Heart left ventricle (tissue), 16 donors: ENCODE data around the gene NTRK3. TPM values are rescaled to one million over a fixed set of nuclear protein-coding genes. Genes with fewer than 3 reads are reported as not detected.

ENCODE experiments used
- ATAC-seq, 4 donors: fragments of 200-7000 bp; cut with Tn5 transposase; one replicate each; pipeline ENCODE4 v1.9.1; 2020 to 2022; ENCODE audit warnings: moderate library complexity in 4 of 4, mild to moderate bottlenecking in 3 of 4, moderate number of reproducible peaks in 1 of 4
- DNase-seq, 5 donors: peaks; one replicate each; pipeline ENCODE4 v3.0.0-alpha.2; 2020
- H3K27ac ChIP-seq, 12 donors: fragments of 200-600 bp; sonication (generic) in 4 of 12; one replicate each; pipeline versions ENCODE4 v1.5.0 to v1.8.0; 2016 to 2022; ENCODE audit warnings: mild to moderate bottlenecking in 2 of 12
- H3K27me3 ChIP-seq, 9 donors: fragments of 200-600 bp; sonication (generic) in 2 of 9; one replicate each; pipeline versions ENCODE4 v1.5.1 to v1.8.0; 2016 to 2022; ENCODE audit warnings: mild to moderate bottlenecking in 3 of 9
- H3K36me3 ChIP-seq, 9 donors: fragments of 200-600 bp; sonication (generic) in 2 of 9; one replicate each; pipeline versions ENCODE4 v1.5.0 to v1.8.0; 2018 to 2022; ENCODE audit warnings: mild to moderate bottlenecking in 2 of 9
- H3K4me1 ChIP-seq, 12 donors: fragments of 200-600 bp; sonication (generic) in 4 of 12; one replicate each; pipeline versions ENCODE4 v1.5.0 to v1.8.0; 2016 to 2022; ENCODE audit warnings: mild to moderate bottlenecking in 3 of 12
- H3K4me3 ChIP-seq, 12 donors: fragments of 200-600 bp; sonication (generic) in 4 of 12; one replicate each; pipeline versions ENCODE4 v1.5.0 to v1.8.0; 2017 to 2022; ENCODE audit warnings: mild to moderate bottlenecking in 9 of 12, moderate library complexity in 4 of 12
- H3K9me3 ChIP-seq, 12 donors: fragments of 200-600 bp; sonication (generic) in 4 of 12; one replicate each; pipeline versions ENCODE4 v1.5.0 to v1.8.0; 2016 to 2022; ENCODE audit warnings: mild to moderate bottlenecking in 1 of 12
- POLR2A ChIP-seq, 2 donors: fragments of 450-650 bp; IDR thresholded peaks; one replicate each; pipeline ENCODE4 v1.6.1; 2017; ENCODE audit warnings: antibody characterized with exemption in 2 of 2, mild to moderate bottlenecking in 2 of 2, moderate library complexity in 2 of 2
- WGBS, 4 donors: extraction: QIAGEN DNeasy Blood & Tissue Kit in 2 of 4; methylation state at CpG; one replicate each; pipeline versions ENCODE4 v1.1.5 to v1.1.7; 2013 to 2018; 5-methylcytosine and 5-hydroxymethylcytosine counted together
- intact Hi-C, 10 donors: fragments of 100-400 bp; cut with DNase I; formaldehyde crosslinking; loops; one replicate each; pipeline versions ENCODE4 v1.11.1 to v1.14.2; 2022
- polyA plus RNA-seq, 2 donors: library from polyadenylated mRNA; stranded (reverse); fragments of 200-250 nt; gene quantifications; one replicate each; pipeline ENCODE4 v1.2.3, GENCODE V29; 2013
- total RNA-seq, 9 donors: library from RNA; depleted of rRNA in 2 of 9; stranded (reverse); fragments of >200 nt in 2 of 9; fragmentation: NEBNext Ultra II Directional in 3 of 9; extraction: Animal tissue kit (Norgen Biotek cat#: 25700) in 3 of 9; gene quantifications; one replicate each; pipeline versions ENCODE4 v1.1.0 to v1.2.4, GENCODE V29; 2016 to 2023
- TF ChIP-seq, protein P1 (sequence below), 12 donors: fragments of 200-600 bp; sonication (generic) in 4 of 12; IDR thresholded peaks; one replicate each; pipeline versions ENCODE4 v1.5.0 to v1.8.0; 2018 to 2022; ENCODE audit warnings: antibody characterized with exemption in 12 of 12, mild to moderate bottlenecking in 5 of 12
- donor health status: ischemic (EF 13 %, LVEDD 7.1; RV severe dilation, severe dysfunction).
- donor health status: healthy with polysubstance abuse.
- donor health status: DM: no; HTN: yes; CAD: no.
- donor health status: DM: no; HTN: no; CAD: no.
- donor health status: ischemic (EF 25% LVEDD 6.9; RV normal size, moderate dysfunction).
- donor health status: ischemic (EF 25% LVEDD 5.7; RV mildly dilated, moderate dysfunction).
- donor health status: healthy.
- donor health status: DM: yes; HTN: yes; CAD: no.
- donor health status: ischemic (EF 35%, LVEDD 5.7; RV mildly dilated, moderate dysfunction).
- donor health status: nonischemic (EF 11% LVEDD 7.7; RV severe dilation, severe dysfunction).
- donor health status: DM: yes; HTN: yes; CAD: no.
- donor health status: PGD.
- donor health status: ischemic (EF 29% LVEDD 5.4; RV normal size, mild dysfunction).
- donor health status: nonischemic (EF 23%, LVEDD 6.1; RV moderate dilation, normal function).

NTRK3 gene
- total and polyA plus RNA-seq, 11 donors = 0.53 to 6.8 (median 2.0) TPM

DNA sequence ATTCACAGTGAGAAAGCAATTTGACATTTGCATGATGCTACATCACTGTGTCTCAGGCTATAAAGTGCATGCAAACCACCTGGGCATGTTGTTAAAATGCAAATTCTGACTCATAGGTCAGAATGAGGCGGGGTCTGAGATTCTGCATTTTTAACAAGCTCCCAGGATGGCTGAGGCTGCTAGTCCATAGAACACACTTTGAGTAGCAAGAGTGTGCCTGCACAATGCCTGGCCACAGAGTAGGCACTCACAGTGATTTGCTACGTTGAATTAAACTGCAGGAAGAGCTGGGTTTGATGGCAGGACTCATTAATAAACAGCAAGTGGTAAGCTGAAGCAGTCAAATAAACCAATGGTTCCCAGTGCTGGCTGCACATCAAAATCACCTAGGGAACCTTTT is 48.1 kb downstream of the NTRK3 start:
- intact Hi-C loops = no loop called here
- no peaks in the 10 kb centered on the region for H3K9me3 ChIP-seq
- no peak overlapping the region for H3K27ac ChIP-seq
- H3K4me1 ChIP-seq = no peaks in the 10 kb centered on the region
- 71 to 81% (median 77%) methylated on average over 2 of the region's 2 CpGs for WGBS, 4 donors
- H3K4me3 ChIP-seq = no peak overlapping the region
- TF ChIP-seq POLR2A (IDR thresholded peaks at IDR 0.05) = no peak
- TF ChIP-seq, protein P1, sequence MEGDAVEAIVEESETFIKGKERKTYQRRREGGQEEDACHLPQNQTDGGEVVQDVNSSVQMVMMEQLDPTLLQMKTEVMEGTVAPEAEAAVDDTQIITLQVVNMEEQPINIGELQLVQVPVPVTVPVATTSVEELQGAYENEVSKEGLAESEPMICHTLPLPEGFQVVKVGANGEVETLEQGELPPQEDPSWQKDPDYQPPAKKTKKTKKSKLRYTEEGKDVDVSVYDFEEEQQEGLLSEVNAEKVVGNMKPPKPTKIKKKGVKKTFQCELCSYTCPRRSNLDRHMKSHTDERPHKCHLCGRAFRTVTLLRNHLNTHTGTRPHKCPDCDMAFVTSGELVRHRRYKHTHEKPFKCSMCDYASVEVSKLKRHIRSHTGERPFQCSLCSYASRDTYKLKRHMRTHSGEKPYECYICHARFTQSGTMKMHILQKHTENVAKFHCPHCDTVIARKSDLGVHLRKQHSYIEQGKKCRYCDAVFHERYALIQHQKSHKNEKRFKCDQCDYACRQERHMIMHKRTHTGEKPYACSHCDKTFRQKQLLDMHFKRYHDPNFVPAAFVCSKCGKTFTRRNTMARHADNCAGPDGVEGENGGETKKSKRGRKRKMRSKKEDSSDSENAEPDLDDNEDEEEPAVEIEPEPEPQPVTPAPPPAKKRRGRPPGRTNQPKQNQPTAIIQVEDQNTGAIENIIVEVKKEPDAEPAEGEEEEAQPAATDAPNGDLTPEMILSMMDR (IDR thresholded peaks at IDR 0.05) = no peak
- ATAC-seq = no peak
- H3K36me3 ChIP-seq = no peaks in the 10 kb centered on the region
- H3K27me3 ChIP-seq = peaks cover 0 to 8% (median 0%) of the 10 kb centered on the region in 9 donors
- no peak for DNase-seq

DNA sequence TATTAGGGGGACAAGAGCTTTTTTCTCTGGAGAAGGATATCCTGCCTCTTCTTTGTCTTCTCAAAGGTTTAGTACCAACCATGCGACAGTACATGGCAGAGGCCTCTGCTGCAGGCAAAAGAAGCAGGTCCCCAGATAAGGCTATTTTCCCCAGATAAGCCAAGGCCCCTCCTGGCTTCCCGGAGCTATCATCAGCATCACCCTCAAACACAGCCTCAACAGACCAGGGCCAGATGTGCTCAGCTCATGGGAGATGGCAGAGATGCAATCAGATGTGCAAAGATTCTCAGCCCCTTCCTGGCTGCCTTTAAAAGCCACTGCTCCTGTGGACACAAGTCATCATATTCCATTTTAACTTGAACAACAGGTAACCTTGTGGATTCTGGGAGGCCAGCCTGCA is 49.0 kb downstream of the NTRK3 start:
- WGBS, 4 donors = 40 to 58% (median 49%) methylated on average over 2 of the region's 2 CpGs
- Histone ChIP-seq H3K9me3 (no peaks in the 10 kb centered on the region), H3K36me3 (no peaks in the 10 kb centered on the region), H3K4me3 (no peak overlapping the region), H3K4me1 (no peaks in the 10 kb centered on the region), H3K27ac (no peak overlapping the region), H3K27me3 (peaks cover 0 to 8% (median 0%) of the 10 kb centered on the region in 9 donors)
- ATAC-seq (no peak), DNase-seq (no peak)
- TF ChIP-seq, protein P1 (IDR thresholded peaks at IDR 0.05) = no peak
- no peak for TF ChIP-seq POLR2A (IDR thresholded peaks at IDR 0.05)
- intact Hi-C loops = no loop called here

DNA sequence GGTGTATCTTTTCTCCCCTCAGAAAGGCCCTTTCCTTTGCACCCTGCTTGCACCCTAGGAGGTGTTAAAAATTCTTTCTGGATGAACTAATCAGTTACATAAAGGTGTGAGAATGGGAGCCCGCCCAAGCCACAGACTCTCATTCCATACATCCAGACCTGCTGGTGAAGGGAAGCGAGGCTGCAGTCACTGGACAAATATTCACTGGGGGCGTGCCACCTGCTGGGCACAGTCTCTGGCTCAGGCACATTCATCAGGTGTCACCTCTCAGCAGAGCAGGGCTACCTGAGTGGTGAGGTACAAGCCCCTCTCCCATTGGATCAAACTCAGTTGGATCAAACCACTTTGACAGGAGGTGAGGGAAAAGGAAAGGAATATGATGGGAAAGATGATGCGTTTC is 52.0 kb downstream of the NTRK3 start:
- Histone ChIP-seq H3K36me3 (no peaks in the 10 kb centered on the region), H3K4me3 (no peak overlapping the region), H3K4me1 (no peaks in the 10 kb centered on the region), H3K9me3 (no peaks in the 10 kb centered on the region), H3K27me3 (peaks cover 0 to 6% (median 0%) of the 10 kb centered on the region in 9 donors), H3K27ac (no peak overlapping the region)
- ATAC-seq = no peak
- TF ChIP-seq, protein P1 (IDR thresholded peaks at IDR 0.05) = no peak
- TF ChIP-seq POLR2A (IDR thresholded peaks at IDR 0.05) = no peak
- intact Hi-C loops = no loop called here
- WGBS, 4 donors = 63 to 84% (median 77%) methylated on average over 4 of the region's 4 CpGs
- no peak for DNase-seq

DNA sequence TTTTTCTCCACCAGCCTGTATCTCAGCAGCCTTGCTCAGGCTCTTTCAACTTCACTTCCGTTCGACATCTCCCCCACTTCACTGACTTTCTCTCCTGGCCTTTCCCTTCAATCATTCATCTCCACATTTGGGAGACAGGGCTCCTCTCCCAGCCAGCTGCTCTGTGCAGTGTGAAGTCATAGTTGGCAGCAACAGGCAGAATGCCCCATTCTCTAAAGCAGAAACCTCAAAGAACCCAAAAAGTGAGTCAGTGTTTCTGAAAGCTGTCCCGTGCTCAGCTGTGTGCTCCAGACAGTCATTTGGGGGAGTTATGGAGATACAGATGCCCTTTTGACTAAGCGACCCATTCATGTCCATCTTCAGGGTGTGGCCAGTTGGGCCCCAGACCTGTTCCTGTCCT is 54.3 kb downstream of the NTRK3 start:
- H3K27me3 ChIP-seq = peaks cover 0 to 6% (median 0%) of the 10 kb centered on the region in 9 donors
- DNase-seq (no peak), ATAC-seq (no peak)
- 69 to 76% (median 73%) methylated on average over 4 of the region's 4 CpGs for WGBS, 4 donors
- TF ChIP-seq POLR2A (IDR thresholded peaks at IDR 0.05) = no peak
- TF ChIP-seq, protein P1 (IDR thresholded peaks at IDR 0.05) = no peak
- no peak overlapping the region for H3K27ac ChIP-seq
- no peaks in the 10 kb centered on the region for H3K9me3 ChIP-seq
- intact Hi-C loops = no loop called here
- no peak overlapping the region for H3K4me3 ChIP-seq
- no peaks in the 10 kb centered on the region for H3K4me1 ChIP-seq
- H3K36me3 ChIP-seq = no peaks in the 10 kb centered on the region
